Lower leg skin (tissue), 4 donors: Measurements from ENCODE around the gene NMT1. TPM values are rescaled to one million over a fixed set of nuclear protein-coding genes. Genes with fewer than 3 reads are reported as not detected.

Experiments
- DNase-seq, 2 donors: peaks; one replicate each; pipeline ENCODE4 v3.0.0-alpha.2; 2019; ENCODE audit warnings: low spot score in 2 of 2
- H3K4me3 ChIP-seq: fragments of 200-600 bp; sonication (generic); 2 replicates; pipeline ENCODE4 v1.5.1; 2017; ENCODE audit warnings: mild to moderate bottlenecking, low read depth; ENCODE audit not compliant: poor library complexity, severe bottlenecking
- CTCF ChIP-seq, 3 donors: fragments of 450-650 bp; IDR thresholded peaks; one replicate each; pipeline ENCODE4 v1.5.1; 2016; ENCODE audit warnings: antibody characterized with exemption in 3 of 3, mild to moderate bottlenecking in 3 of 3, moderate library complexity in 2 of 3
- POLR2A ChIP-seq, 2 donors: fragments of 450-650 bp; IDR thresholded peaks; one replicate each; pipeline ENCODE4 v1.6.1; 2016 to 2017; ENCODE audit warnings: antibody characterized with exemption in 2 of 2, mild to moderate bottlenecking in 1 of 2, moderate library complexity in 1 of 2
- WGBS, 2 donors: methylation state at CpG; one replicate each; pipeline ENCODE4 v1.1.5; 2018; 5-methylcytosine and 5-hydroxymethylcytosine counted together
- intact Hi-C: fragments of 100-400 bp; cut with DNase I; formaldehyde crosslinking; loops from one replicate; pipeline ENCODE4 v1.15.0; 2023; ENCODE audit warnings: low total_unique reads
- total RNA-seq, 4 donors: library from RNA; depleted of rRNA; stranded (reverse); fragments of >200 nt; gene quantifications; one replicate each; pipeline ENCODE4 v1.1.0, GENCODE V29; 2016

Gene NMT1
- total RNA-seq, 4 donors from 2014 or later, result 37.3 to 101 (median 60.3) TPM

DNA sequence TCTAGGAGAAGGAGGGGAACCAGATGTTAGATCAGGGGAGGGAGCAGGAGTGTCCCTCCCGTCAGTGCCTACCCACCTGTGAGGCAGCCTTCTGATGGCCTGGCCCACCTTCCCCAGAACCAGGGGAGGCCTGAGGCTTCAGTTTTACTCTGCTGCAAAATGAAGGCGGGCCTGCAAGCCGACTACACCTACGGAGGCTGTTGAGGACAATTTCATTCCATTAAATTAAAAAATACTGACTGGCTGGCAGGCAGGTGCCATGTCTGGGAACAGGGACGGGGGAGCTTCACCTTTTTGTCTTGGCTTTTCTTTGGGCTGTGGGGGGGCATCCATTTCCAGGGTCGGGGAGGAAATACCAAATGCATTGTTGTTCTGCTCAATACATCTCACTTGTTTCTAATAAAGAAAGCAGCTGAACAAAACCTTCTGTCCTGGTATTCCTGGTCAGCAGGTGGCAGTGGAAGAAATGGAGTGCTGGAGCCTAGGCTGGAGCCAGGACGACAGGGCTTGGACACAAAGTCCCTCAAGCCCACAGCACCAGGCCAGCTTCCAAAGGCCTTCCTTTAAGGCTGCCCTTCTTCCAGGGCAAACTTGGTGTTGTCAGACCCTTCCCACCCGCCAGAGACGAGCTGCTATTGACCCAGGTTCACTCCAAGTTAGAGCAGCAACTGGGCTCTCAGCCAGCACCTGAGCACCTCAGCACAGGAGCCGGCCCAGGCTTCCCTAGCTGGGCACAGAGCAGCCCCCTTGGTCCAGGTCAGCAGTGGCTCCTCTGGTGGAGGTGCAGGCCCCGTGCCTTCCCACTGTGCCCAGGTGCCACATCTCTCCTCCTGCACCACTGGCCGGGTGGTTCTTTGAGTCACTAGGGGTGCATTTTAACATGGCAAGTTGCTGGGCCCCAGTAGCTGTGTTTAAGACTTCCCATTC, 47.7 kb downstream of the NMT1 start:
- TF ChIP-seq POLR2A (IDR thresholded peaks at IDR 0.05) (no peak), CTCF (IDR thresholded peaks at IDR 0.05) (no peak)
- DNase-seq, result no peak
- intact Hi-C loops, result loop anchor here (10.0 kb wide), 1 partner anchor 194 kb away; the partner anchor contains the start of gene GFAP
- no peak overlapping the region for H3K4me3 ChIP-seq
- 77 to 81% methylated on average over 10 to 12 of the region's 12 CpGs for WGBS, 2 donors

- no peak overlapping the region for H3K4me3 ChIP-seq
- TF ChIP-seq CTCF (IDR thresholded peaks at IDR 0.05) (no peak), POLR2A (IDR thresholded peaks at IDR 0.05) (no peak)
- intact Hi-C loops, result no loop called here
- 32 to 34% methylated on average over 12 to 16 of the region's 16 CpGs for WGBS, 2 donors
- no peak for DNase-seq
These were observed 49.8 kb downstream of the NMT1 start for GRCh38 chr17:45110676-45111611.

DNA sequence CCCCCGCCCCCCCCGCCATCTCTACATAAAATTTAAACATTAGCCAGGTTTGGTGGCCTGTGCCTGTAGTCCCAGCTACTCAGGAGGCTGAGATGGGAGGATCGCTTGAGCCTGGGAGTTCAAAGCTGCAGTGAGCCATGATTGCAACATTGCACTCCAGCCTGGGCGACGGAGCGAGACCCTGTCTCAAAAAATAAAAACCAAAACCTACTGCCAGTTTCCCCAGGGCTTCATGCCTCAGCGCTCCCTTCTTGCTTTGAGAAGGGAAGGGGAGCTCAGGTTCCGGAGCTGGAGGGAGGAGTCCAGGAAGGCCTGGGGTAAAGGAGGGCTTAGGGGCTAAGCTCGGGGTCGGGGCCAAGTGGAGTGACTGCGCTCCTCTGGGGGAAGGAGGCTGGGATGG, 50.7 kb downstream of the NMT1 start:
- no peak overlapping the region for H3K4me3 ChIP-seq
- TF ChIP-seq CTCF (IDR thresholded peaks at IDR 0.05), result no peak
- TF ChIP-seq POLR2A (IDR thresholded peaks at IDR 0.05), result no peak
- intact Hi-C loops, result no loop called here
- WGBS, 2 donors, result 84 to 89% methylated on average over 11 of the region's 11 CpGs
- DNase-seq, result no peak

DNA sequence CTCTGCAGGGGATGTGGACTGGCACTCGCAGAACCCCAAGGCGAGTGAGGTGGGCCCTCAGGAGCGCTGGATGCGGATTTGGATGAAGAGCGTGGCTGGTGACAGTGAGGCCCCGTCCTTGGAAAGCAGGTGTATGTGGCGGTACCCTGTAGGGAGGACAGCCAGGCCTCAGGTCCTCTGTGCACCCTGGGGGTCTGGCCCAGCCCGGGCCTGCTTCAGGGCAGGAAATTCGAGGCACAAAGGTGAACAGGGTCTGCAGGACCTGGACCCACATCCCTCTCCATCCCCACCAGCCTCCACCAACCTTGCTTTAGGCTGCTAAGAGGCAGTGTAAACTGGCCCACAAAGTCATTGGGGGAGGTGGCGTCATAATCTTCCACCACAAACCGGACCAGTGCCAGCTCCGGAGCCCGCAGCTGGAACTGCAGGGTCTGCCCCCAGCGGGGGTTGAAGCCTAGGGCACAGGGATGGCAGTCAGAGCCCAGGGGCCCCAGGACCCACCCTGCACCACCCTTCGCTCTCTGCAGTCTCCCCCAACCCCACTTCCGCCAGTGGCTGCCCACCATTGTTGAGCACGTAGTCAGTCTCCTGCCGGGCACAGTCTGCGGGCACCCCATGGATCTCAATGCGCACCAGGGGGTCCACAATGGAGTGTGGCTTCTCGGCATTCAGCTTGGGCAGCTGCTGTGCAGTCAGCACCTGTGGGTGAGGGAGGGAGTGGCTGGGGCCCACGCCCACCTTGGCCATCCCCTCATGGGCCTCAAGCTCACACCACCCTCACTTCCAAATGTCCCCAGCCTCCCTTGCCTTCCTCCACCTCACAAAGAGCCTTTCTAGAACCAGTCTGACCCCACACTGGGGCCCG, 51.7 kb downstream of the NMT1 start:
- no peak overlapping the region for H3K4me3 ChIP-seq
- WGBS, 2 donors, result 89 to 95% methylated on average over 17 to 23 of the region's 23 CpGs
- TF ChIP-seq POLR2A (IDR thresholded peaks at IDR 0.05) (no peak), CTCF (IDR thresholded peaks at IDR 0.05) (no peak)
- no peak for DNase-seq
- intact Hi-C loops, result no loop called here

GRCh38 chr17:45113424-45113754, 52.3 kb downstream of the NMT1 start:
- TF ChIP-seq CTCF (IDR thresholded peaks at IDR 0.05), result no peak
- no peak for TF ChIP-seq POLR2A (IDR thresholded peaks at IDR 0.05)
- DNase-seq, result no peak
- WGBS, 2 donors, result 91 to 93% methylated on average over 9 of the region's 9 CpGs
- intact Hi-C loops, result no loop called here
- H3K4me3 ChIP-seq, result no peak overlapping the region
